GM12878 (cell line): ENCODE data around the gene ATF2. TPM values are rescaled to one million over a fixed set of nuclear protein-coding genes. Genes with fewer than 3 reads are reported as not detected.

Source experiments
- ATAC-seq: fragments of 200-7000 bp; cut with Tn5 transposase; 3 replicates; pipeline ENCODE4 v1.9.1; 2020; ENCODE audit warnings: mild to moderate bottlenecking, moderate library complexity
- BruUV-seq: library from RNA; stranded (reverse); fragments of 400-500 nt; replicated peaks from 2 replicates; lab custom pipeline; 2021; lab: Mats Ljungman, UMichigan
- CTCF ChIA-PET: fragments of 300-600 bp; sonication (Branson Sonifier 250); formaldehyde crosslinking; extraction: SDS; loops from one replicate; lab custom pipeline; 2021; ENCODE audit warnings: inconsistent platforms; lab: Yijun Ruan, JAX
- POLR2A ChIA-PET: fragments of 350-600 bp; formaldehyde crosslinking; extraction: SDS; loops from one replicate; lab custom pipeline; 2021; ENCODE audit warnings: inconsistent platforms; lab: Charles Lee
- RAD21 ChIA-PET: fragments of 300-600 bp; sonication (Branson Sonifier 250); formaldehyde crosslinking; loops from one replicate; lab custom pipeline; 2023; ENCODE audit warnings: antibody characterized with exemption; ENCODE audit not compliant: unreplicated experiment; lab: Charles Lee
- SMC1A ChIA-PET: fragments of 300-600 bp; sonication (Branson Sonifier 250); formaldehyde crosslinking; loops from one replicate; lab custom pipeline; 2023; ENCODE audit not compliant: unreplicated experiment, uncharacterized antibody; lab: Charles Lee
- DNase-seq: peaks from one replicate; pipeline ENCODE4 v3.0.0-alpha.2; 2011; ENCODE audit warnings: low read depth, low spot score
- FAIRE-seq: peaks from 3 replicates; lab custom pipeline; 2011; peaks lifted over from hg19 to GRCh38; lab: Jason Lieb, UNC
- H2AFZ ChIP-seq: 2 replicates; pipeline ENCODE4 v1.6.0; 2011; ENCODE audit warnings: low read depth, low read length, control low read depth; ENCODE audit not compliant: control insufficient read depth
- H3K27ac ChIP-seq: 2 replicates; pipeline ENCODE4 v1.5.1; 2011; ENCODE audit warnings: control low read depth; ENCODE audit not compliant: control insufficient read depth, insufficient read depth
- H3K27me3 ChIP-seq, 2 experiments: replicated peaks in 1 of 2; 2 replicates each; pipeline versions ENCODE4 v1.6.0 to v1.6.1; 2011; ENCODE audit warnings: low read length in 1 of 2; ENCODE audit not compliant: control insufficient read depth in 2 of 2, insufficient read depth in 2 of 2
- H3K36me3 ChIP-seq, 2 experiments: 2 replicates each; pipeline ENCODE4 v1.5.1; 2011; ENCODE audit warnings: low read length in 1 of 2; ENCODE audit not compliant: control insufficient read depth in 2 of 2, insufficient read depth in 2 of 2
- H3K4me1 ChIP-seq: 2 replicates; pipeline ENCODE4 v1.6.1; 2011; ENCODE audit warnings: mild to moderate bottlenecking, low read length, moderate library complexity, mixed read lengths; ENCODE audit not compliant: control insufficient read depth, insufficient read depth
- H3K4me2 ChIP-seq: 2 replicates; pipeline ENCODE4 v1.6.0; 2011; ENCODE audit warnings: control low read depth; ENCODE audit not compliant: control insufficient read depth, insufficient read depth
- H3K4me3 ChIP-seq: fragments of 200-600 bp; sonication (generic); 2 replicates; pipeline ENCODE4 v1.5.1; 2016
- H3K79me2 ChIP-seq: 2 replicates; pipeline ENCODE4 v1.6.0; 2011; ENCODE audit warnings: low read length; ENCODE audit not compliant: control insufficient read depth, insufficient read depth
- H3K9ac ChIP-seq: 2 replicates; pipeline ENCODE4 v1.8.0; 2011; ENCODE audit warnings: low read length, control low read depth, mixed read lengths; ENCODE audit not compliant: control insufficient read depth, insufficient read depth
- H3K9me3 ChIP-seq: replicated peaks from 3 replicates; pipeline ENCODE4 v1.5.1; 2011; ENCODE audit warnings: mild to moderate bottlenecking, low read length; ENCODE audit not compliant: control insufficient read depth, insufficient read depth
- H4K20me1 ChIP-seq: 2 replicates; pipeline ENCODE4 v1.6.0; 2011; ENCODE audit not compliant: control insufficient read depth, insufficient read depth
- BCLAF1 ChIP-seq: fragments of 450-650 bp; IDR thresholded peaks from 2 replicates; pipeline ENCODE4 v1.6.1; 2017; ENCODE audit warnings: antibody characterized with exemption, mild to moderate bottlenecking, moderate library complexity
- CBX3 ChIP-seq: fragments of 200-600 bp; sonication (generic); IDR thresholded peaks from 2 replicates; pipeline ENCODE4 v1.6.1; 2016; ENCODE audit warnings: low read depth, borderline replicate concordance
- ELK1 ChIP-seq: IDR thresholded peaks from 2 replicates; pipeline ENCODE4 v1.6.1; 2012; ENCODE audit warnings: low read depth, low read length, improper control_type of control experiment
- IRF3 ChIP-seq: fragments of 450-650 bp; IDR thresholded peaks from 2 replicates; pipeline ENCODE4 v1.6.1; 2014; ENCODE audit warnings: mild to moderate bottlenecking
- JUND ChIP-seq: IDR thresholded peaks from 2 replicates; pipeline ENCODE4 v1.6.1; 2012; ENCODE audit warnings: low read depth, mild to moderate bottlenecking, low read length, improper control_type of control experiment, moderate library complexity
- LARP7 ChIP-seq: fragments of 450-650 bp; IDR thresholded peaks from 2 replicates; pipeline ENCODE4 v1.6.1; 2017; ENCODE audit warnings: mild to moderate bottlenecking
- NR2F1 ChIP-seq: fragments of 450-650 bp; conservative IDR thresholded peaks from 2 replicates; pipeline ENCODE4 v1.6.1; 2017; ENCODE audit warnings: mild to moderate bottlenecking
- NRF1 ChIP-seq: conservative IDR thresholded peaks from 2 replicates; pipeline ENCODE4 v1.6.1; 2011; ENCODE audit warnings: mild to moderate bottlenecking, low read depth, low read length, improper control_type of control experiment
- SUZ12 ChIP-seq: fragments of 200-600 bp; sonication (generic); IDR thresholded peaks from one replicate; pipeline ENCODE4 v1.6.1; 2018; ENCODE audit warnings: antibody characterized with exemption, mild to moderate bottlenecking; ENCODE audit not compliant: unreplicated experiment
- TARDBP ChIP-seq: IDR thresholded peaks from 2 replicates; pipeline ENCODE4 v1.6.1; 2016; ENCODE audit warnings: borderline replicate concordance
- ZBED1 ChIP-seq: IDR thresholded peaks from 2 replicates; pipeline ENCODE4 v1.6.1; 2016; ENCODE audit warnings: borderline replicate concordance
- ZNF24 ChIP-seq: fragments of 450-650 bp; IDR thresholded peaks from 2 replicates; pipeline ENCODE4 v1.6.1; 2017; ENCODE audit warnings: antibody characterized with exemption, mild to moderate bottlenecking
- WGBS: methylation state at CpG from one replicate; pipeline ENCODE4 v1.1.6; 2016; ENCODE audit warnings: low lambda C conversion rate; ENCODE audit not compliant: insufficient replicate concordance, insufficient coverage; ENCODE audit errors: missing lambda C conversion rate; 5-methylcytosine and 5-hydroxymethylcytosine counted together
- in situ Hi-C: fragments of 300-500 bp; cut with MboI; formaldehyde crosslinking; loops from 9 replicates; pipeline ENCODE4 v1.14.3; 2018; ENCODE audit warnings: mixed read lengths
- intact Hi-C: fragments of 100-400 bp; cut with micrococcal nuclease; formaldehyde crosslinking; loops from one replicate; pipeline ENCODE4 v1.14.2; 2022; ENCODE audit not compliant: unreplicated experiment
- polyA plus RNA-seq, 11 experiments: library from polyadenylated mRNA; depleted of rRNA in 4 of 11; unstranded in 6 of 11; stranded (reverse) in 5 of 11; fragments of >200 nt; fragmentation: Nextera tagmentation in 4 of 11; fragmentation: Illumina TruSeq in 1 of 11; extraction: Ambion mirVana in 4 of 11; extraction: Trizol in 1 of 11; gene quantifications; 1 replicate in 1 of 11; 2 replicates in 10 of 11; pipeline versions ENCODE4 v1.2.1 to v1.2.3, GENCODE V29; 2011 to 2016; ENCODE audit warnings: inconsistent platforms in 2 of 11, missing spikeins in 2 of 11, low read depth in 1 of 11
- total RNA-seq, 4 experiments: library from RNA; depleted of rRNA in 3 of 4; stranded (reverse); fragments of >200 nt in 3 of 4; fragmentation: Illumina TruSeq in 1 of 4; extraction: Trizol in 1 of 4; gene quantifications; 2 replicates each; pipeline versions ENCODE4 v1.2.1 to v1.2.3, GENCODE V29; 2013 to 2021

The ATF2 gene
- total and polyA plus RNA-seq, 10 of the 15 experiments (the other 5 are each of a cell fraction or from before 2014, with no cell fraction given): 10.3 to 78.0 (median 36.0) TPM

GRCh38 chr2:175151791-175152190 lies 16.2 kb downstream of the ATF2 start:
- WGBS: 50% methylated on average over 1 of the region's 1 CpG

GRCh38 chr2:175147186-175147585 lies 20.8 kb downstream of the ATF2 start:
- no peak for FAIRE-seq
- no peak for DNase-seq
- Histone ChIP-seq H2AFZ (no peak overlapping the region), H3K4me2 (no peak overlapping the region), H3K27me3 (no peaks in the 10 kb centered on the region), H3K27ac (no peak overlapping the region), H3K4me1 (no peaks in the 10 kb centered on the region; the same call in none of the 2 replicates), H3K9me3 (no peaks in the 10 kb centered on the region; the same call in 2 of the 3 replicates), H3K9ac (no peak overlapping the region), H4K20me1 (no peaks in the 10 kb centered on the region), H3K36me3 (peaks cover 2 to 6% of the 10 kb centered on the region in 2 experiments; a peak in 3 of 4 replicates), H3K4me3 (no peak overlapping the region), H3K79me2 (peaks cover 57% of the 10 kb centered on the region)
- CTCF ChIA-PET: no interaction called here
- no peak for ATAC-seq
- POLR2A ChIA-PET: interaction anchor here (0.6 kb wide), 1 partner anchor 8 kb away, joined by 6 read pairs; no protein-coding TSS in a partner anchor
- in situ Hi-C loops: no loop called here
- RAD21 ChIA-PET: no interaction called here
- WGBS: 98% methylated on average over 4 of the region's 4 CpGs
- BruUV-seq: no TSS peak
- intact Hi-C loops: no loop called here
- SMC1A ChIA-PET: no interaction called here
- no peak for TF ChIP-seq ZNF24
- TF ChIP-seq LARP7: no peak
- no peak for TF ChIP-seq BCLAF1
- TF ChIP-seq ELK1: no peak
- no peak for TF ChIP-seq JUND
- TF ChIP-seq NR2F1: no peak
- TF ChIP-seq ZBED1: no peak
- no peak for TF ChIP-seq IRF3
- TF ChIP-seq SUZ12: no peak
- no peak for TF ChIP-seq NRF1
- no peak for TF ChIP-seq CBX3

More at GRCh38 chr2:175151791-175152190, 16.2 kb downstream of the ATF2 start:
- Histone ChIP-seq H3K79me2 (peaks cover 77% of the 10 kb centered on the region), H4K20me1 (peaks cover 6% of the 10 kb centered on the region), H3K27me3 (no peaks in the 10 kb centered on the region), H3K4me2 (0 out of 2 replicates have a peak overlapping the region, but pooled peaks have one; percentile 11), H3K9me3 (no peaks in the 10 kb centered on the region), H3K36me3 (peaks cover 0 to 4% of the 10 kb centered on the region in 2 experiments; a peak in 1 of 4 replicates), H3K4me1 (peaks cover 18% of the 10 kb centered on the region)
- intact Hi-C loops: no loop called here
- RAD21 ChIA-PET: interaction anchor here (1.2 kb wide), 1 partner anchor 19 kb away, joined by 3 read pairs; no protein-coding TSS in a partner anchor
- BruUV-seq: no TSS peak
- POLR2A ChIA-PET: interaction anchor here (1.4 kb wide), 1 partner anchor 43 kb away, joined by 4 read pairs; no protein-coding TSS in a partner anchor
- TF ChIP-seq TARDBP: no peak
- TF ChIP-seq, all 136 proteins: peak for 0
- CTCF ChIA-PET: interaction anchor here (1.2 to 3.9 kb wide), 3 partner anchors 13 to 29 kb away, joined by 3 to 20 read pairs (median 7); no protein-coding TSS in a partner anchor
- Histone ChIP-seq H3K4me3 (no peak overlapping the region), H2AFZ (no peak overlapping the region), H3K27ac (no peak overlapping the region), H3K9ac (no peak overlapping the region)
- FAIRE-seq (no peak), DNase-seq (no peak), ATAC-seq (no peak)
- SMC1A ChIA-PET: interaction anchor here (0.8 to 4.9 kb wide), 4 partner anchors 14 to 26 kb away, joined by 3 to 33 read pairs (median 4); partner anchors contain the start of gene ATF2
- in situ Hi-C loops: no loop called here
